HG02981 (cell line): Measurements from ENCODE around the gene CADM1.

ENCODE experiments used
- ATAC-seq: cut with Tn5 transposase; IDR thresholded peaks from one replicate; pipeline ENCODE4 v1.9.1; 2021; ENCODE audit warnings: mild to moderate bottlenecking, moderate library complexity; ENCODE audit not compliant: unreplicated experiment

CADM1 gene

DNA sequence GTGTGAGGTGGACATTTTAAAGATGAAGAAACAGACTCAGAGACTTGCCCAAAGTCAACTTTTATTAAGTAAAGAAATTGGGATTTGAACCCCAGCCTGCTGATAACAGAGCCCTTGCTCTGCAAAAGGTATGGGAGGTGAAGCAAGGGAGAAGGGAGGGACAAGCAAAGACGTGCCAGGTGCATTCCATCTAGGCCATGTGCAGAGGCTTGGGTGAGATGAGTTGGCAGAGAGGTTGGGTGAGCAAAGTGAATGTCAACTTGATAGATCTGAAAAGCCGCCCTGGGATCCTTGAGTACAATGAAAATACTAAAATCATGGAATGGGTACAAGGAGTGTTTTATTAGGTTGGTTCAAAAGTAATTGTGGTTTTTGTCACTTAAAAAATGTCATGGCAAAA, 341.3 kb downstream of the CADM1 start:
- no peak for ATAC-seq

DNA sequence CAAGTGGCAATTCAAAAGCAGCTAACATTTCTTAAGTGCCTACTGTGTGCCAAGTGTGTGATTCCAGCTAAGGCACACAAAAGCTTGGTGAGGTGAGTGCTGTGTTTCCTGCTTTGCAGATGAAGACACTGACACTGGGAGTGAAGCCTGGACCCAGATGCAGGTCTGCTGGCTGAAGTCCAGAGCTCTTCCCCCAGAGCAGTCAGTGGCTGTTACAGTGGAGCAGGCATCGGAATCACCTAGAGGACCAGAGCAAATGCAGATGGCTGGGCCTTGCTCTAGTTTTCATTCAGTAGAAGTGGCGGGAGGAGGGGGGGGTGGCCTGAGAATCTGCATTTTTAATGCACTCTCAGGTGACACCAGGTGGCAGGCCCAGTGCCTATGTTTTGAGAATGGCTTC, 342.3 kb downstream of the CADM1 start:
- no peak for ATAC-seq

DNA sequence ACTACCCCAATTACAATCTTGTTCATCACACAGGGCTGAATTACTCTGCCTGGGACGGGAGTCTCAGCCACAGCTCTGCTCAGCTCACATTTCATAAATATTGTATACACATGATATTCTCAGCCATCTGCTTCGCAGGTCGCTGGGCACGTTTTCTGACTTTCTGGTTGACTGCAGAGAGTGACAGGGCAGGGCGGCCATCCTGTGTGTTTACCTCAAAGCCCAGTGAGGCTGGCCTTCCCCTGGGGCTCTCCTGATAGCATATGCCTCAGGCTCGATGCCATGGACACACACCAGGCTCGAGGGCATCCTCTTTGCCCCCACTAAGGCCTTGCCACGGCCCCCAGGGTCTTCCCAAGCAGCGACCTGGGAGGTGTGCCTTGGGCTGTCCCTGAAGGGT, 345.0 kb downstream of the CADM1 start:
- ATAC-seq, result no peak

DNA sequence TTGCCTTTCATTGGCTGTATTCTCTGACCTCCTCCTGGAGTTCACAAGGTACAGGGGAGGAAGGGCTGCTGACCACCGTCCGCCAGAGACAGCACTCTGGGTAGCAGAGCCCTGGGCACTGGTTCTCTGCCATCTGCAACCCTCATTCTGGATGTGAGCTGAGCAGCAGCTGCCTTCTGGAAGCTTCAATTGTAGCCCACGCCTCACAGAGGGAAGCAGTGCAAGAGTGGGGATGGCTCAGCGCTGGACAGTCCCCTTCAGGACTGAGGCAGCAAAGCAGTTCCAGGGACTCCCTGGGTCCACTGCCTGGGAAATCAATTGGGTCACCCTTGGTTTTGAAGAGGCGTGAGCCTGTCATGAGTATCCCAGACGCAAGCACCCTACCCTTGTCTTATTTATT, 346.2 kb downstream of the CADM1 start:
- no peak for ATAC-seq

DNA sequence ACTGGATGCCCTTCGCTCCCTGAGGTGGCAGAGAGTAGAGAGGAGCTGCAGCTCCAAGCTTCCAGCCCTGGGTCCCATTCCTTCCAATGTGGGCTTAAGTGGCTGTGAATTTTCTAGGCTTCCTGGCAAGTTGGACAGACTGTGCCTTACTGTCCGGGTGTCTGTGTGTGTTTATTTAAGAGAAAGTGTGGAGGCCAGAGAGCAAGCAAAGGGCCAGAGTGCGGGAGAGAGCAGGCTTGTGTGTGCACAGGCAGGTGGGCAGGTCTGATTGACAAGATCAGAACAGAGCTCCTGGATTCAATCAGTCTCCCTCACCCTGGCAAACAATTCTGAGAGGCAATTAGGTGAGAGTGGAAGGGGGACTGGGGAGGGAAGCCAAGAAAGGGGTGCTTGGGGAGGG, 347.0 kb downstream of the CADM1 start:
- no peak for ATAC-seq

DNA sequence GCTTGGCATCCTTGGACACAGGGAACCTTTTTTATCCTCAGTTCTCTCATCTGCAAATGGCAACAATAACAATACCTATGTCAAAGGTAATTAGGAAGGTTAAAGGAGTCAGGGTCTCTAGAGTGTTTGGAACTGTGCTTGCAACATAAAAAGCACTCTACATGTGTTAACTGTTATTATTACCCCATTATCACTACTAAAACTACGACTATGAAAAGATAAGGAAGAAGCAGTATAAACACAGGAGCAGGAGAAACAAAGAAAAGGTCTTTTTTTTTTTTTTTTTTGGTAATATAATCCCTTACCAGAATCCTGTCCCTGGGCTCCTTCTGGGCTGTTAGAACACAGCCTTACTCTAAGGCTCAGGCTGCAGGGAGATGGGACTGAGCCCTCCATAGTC, 348.2 kb downstream of the CADM1 start:
- ATAC-seq, result no peak

DNA sequence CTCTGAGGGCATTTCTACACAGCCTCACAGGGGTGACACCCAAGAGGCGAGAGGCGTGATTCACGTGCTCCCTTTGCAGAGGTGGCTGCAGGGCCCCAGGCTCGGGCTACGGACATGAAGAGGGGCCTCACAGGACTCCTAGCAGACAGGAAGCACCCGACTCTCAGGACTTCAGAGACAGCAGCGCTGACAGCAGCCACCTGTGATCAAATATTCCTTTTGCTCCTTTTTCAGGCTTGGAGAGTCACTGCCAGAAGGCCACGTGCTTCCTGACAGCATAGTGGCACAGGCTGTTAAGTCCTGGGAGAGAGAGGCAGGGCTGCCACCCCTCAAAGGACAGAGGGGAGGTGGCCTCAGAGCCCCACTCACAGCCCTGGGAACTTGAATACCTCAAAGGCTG, 348.9 kb downstream of the CADM1 start:
- no peak for ATAC-seq

DNA sequence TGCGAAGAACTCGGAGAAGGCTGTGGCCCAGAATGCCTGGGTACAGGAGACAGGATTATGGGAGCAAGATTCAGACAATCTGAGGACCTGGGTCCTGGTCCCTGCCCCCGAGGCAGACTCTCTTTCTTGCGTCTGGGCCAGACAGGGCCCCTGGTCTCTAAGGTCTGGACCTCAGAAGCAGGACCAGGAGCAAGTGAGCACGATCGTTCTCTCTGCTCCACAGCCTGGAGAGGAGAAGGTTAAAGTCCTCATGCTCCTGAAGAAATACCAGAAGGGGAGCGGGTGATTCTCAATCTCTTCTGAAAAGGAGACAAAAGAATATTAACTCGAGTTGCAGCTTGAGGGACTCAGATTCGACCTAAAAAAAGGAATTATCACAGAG, 349.9 kb downstream of the CADM1 start:
- no peak for ATAC-seq

DNA sequence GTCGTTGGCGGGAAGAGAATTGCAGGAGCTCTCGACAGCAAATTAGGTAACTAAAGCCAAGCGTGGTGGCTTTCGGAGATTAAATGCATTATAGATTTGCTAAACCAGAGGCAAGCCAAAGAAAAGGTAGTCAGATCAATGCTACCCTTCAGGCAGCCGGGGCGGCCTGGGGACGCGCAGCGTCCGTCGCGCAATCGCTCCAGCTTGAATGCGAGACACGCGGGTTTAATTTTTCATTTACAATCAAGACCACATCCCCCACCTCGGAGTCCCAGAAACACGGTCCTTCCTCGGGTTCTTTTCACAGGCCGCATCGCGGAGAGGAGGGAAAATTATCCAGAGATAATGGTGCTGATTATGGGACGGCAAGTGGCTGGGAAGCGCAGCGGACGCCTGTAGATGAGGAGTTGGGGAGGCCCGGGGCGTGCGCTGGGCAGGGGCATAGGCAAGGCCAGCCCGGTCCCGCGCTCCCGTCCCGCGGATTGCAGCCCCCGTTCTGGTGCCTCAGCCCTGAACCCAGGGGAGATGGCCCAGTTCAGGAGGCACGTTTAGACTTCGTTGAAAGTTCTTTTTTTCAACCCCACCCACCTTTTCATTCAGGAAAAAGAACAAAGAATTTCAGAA, 350.4 kb downstream of the CADM1 start:
- no peak for ATAC-seq

DNA sequence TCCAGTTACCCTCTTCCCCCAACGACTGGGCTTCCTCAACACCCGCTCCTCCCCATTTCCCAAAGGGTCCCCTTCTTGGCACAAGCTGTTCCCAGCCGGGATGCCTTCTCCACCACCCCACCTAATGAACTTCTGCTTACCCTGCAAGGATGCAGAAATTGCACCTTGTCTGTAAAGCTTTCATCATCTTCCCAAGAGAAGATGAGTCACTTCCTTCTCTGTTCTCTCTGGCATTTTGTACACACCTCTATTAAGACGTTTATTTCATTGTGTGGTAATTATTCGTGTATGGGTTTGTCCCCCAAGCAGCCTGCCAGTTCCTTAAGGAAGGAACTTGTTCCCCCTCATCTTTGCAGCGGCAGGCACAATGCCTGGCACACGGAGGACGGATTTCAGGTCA, 351.1 kb downstream of the CADM1 start:
- no peak for ATAC-seq

DNA sequence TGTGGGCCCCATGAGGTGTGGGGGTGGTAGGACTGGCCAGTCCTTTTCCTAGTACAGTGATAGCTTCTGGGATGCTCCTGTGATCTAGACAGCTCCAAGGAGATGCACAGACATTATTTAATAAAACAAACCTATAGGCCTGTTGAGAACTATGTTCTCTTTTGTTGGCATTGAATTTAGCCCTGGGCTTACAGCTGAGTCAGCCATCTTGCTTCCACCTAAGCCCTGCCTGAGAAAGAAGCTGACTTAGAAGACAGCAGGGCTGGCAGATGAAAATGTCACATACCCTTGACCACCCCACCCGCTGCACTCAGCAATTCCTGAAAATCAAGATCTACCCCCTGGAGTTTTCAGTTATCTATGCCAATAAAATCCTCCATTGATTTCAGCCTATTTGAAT, 353.2 kb downstream of the CADM1 start:
- ATAC-seq, result no peak

DNA sequence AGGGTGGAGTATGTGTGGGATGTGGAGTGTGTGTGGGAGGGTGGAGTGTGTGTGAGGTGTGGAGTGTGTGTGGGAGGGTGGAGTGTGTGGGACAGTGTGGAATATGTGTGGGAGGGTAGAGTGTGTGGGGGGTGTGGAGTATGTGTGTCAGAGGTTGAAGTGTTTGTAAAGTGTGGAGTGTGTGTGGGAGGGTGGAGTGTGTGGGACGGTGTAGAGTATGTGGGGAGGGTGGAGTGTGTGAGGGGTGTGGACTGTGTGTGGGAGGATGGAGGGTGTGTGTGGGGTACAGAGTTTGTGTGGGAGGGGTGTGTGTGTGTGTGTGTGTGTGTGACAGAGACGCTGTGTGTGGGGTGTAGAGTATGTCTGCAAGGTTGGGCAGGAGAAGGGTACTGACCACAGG, 355.5 kb downstream of the CADM1 start:
- ATAC-seq, result no peak

DNA sequence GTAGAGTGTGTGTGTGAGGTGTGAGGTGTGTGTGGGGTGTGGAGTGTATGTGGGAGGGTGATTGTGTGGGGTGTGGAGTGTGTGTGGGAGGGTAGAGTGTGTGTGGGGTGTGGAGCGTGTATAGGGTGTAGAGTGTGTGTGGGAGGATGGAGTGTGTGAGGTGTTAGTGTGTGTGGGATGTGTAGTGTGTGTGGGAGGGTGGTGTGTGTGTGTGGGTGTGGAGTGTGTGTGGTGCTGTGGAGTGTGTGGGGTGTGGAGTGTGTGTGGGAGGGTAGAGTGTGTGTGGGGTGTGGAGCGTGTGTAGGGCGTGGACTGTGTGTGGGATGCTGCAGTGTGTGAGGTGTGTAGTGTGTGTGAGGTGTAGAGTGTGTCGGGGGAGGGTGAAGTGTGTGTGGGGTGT, 356.1 kb downstream of the CADM1 start:
- ATAC-seq, result no peak

DNA sequence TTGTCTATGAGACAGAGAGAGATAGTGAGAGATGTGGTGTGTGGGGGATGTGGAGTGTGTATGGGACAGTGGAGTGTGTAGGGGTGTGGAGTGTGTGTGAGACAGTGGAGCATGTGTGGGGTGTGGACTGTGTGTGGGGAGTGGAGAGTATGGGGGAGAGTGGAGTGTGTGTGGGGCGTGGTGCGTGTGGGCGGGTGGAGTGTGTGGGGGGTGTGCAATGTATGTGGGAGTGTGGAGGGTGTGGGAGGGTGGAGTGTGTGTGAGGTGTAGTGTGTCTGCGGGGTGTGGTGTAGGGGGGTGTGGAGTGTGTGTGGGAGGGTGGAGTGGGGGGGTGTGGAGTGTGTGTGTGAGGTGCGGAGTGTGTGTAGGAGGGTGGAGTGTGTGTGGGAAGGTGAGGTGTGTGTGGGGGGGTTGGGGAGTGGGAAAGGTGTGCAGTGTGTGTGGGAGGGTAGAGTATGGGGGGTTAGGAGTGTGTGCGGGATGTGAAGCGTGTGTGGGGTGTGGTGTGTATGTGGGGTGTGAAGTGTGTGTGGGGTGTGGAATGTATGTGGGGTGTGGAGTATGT, 356.9 kb downstream of the CADM1 start:
- no peak for ATAC-seq

DNA sequence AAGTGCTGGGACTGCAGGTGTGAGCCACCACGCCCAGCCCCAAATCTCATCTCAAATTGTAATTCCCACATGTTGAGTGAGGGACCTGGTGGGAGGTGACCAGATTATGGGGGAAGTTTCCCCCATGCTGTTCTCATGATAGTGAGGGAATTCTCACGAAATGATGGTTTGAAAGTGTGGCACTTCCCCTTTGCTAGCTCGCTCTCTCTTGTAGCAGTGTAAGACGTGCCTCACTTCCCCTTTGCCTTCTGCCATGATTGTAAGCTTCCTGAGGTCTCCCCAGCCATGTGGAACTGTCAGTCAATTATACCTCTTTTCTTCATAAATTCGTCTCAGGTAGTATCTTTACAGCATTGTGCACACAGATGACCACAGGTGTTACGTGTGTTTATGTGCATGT, 357.8 kb downstream of the CADM1 start:
- ATAC-seq, result no peak

DNA sequence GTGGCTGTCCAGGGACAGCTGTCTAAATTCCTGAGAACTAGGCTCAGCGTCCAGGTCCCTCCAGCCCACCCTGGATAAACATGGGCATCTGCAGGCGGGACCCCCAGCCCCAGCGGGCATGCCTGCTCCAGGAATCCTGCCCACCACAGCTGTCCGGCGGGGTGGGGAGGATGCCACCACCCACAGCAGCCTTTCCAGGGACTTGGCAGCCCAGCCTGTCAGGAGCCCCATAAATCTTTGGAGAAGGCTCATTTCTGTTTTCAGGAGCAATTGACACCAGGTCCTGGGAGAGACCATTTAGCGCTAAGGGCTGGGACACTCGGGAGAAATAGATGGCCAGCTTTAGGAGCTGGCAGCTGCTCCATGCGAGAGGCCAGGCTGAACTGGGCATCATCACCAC, 358.9 kb downstream of the CADM1 start:
- no peak for ATAC-seq

DNA sequence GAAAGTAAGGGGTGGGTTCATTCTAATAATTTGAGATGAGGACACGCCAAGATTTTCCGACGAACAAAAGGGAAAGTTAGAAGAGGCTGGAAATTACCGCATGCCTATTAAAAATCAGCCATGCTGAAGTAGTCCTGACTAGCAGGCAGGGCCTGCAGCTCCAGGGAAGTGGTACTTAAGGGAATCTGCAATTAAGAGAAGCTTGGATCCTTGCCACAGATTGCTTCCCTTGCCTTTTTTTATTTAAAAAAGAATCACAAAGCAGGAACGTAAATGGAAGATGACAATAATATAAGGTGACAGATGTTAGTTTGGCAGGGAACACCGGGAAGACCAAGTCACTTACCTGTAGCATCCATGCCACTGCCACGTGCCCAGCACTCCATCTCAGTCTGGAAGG, 359.3 kb downstream of the CADM1 start:
- no peak for ATAC-seq

DNA sequence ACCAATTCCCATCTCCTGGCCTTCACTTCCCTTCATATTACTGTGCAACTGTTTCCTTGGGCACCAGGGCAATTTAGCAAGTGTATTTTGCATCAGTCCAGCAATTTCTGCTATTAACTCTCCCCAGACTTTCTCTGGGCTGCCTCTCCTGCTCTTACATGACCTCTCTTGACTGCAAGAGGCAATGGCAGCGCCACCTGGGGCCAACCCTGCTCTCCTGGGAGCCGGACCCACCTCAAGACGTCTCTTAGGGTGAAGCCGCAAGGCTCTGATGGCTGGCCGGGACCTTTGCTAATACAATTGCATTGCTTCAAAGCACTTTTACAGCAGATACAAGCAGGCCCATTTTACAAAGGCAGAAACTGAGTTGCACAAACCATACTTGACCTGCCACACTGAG, 360.2 kb downstream of the CADM1 start:
- ATAC-seq, result no peak

DNA sequence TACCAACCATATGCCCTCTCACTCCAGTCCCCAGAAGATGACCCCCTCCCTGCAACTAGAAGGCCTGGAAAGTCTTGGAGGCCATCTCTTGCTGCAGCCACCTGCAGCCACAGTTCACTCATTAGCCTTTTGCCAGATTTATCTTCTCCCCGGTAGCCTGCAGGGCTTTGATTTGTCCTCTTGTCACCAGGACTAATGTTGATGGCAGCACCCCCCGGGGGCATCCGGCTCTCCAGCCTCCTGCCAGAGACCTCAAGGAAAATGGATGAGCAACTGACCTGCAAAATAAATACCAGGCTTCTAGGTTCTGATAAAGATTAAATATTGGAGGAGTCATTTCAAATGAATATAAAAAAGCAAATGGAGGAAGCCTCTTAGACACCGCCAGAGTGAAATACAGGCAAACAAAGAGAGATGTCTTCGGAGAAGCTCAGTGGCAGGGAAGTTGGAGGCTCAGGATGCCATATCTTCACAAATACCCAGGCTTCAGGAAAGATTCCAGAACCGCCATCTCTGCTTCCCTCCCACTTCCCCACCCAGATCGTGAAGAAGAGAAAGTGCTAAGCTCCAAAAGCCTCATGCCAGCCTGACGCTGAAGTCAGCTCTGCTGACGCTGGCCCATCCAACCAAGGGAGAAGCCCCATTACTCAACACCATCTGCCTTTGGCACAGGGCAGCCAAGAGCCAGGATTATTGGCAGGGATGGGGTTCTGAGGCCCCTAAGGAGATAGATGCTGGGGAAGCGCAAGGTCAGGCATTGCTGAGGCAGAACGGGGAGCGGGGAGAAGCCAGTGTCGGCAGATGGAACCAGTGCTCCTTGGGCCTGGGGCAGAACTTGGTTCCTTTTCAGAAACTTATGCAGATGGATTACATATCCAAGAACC, 362.7 kb downstream of the CADM1 start:
- no peak for ATAC-seq

DNA sequence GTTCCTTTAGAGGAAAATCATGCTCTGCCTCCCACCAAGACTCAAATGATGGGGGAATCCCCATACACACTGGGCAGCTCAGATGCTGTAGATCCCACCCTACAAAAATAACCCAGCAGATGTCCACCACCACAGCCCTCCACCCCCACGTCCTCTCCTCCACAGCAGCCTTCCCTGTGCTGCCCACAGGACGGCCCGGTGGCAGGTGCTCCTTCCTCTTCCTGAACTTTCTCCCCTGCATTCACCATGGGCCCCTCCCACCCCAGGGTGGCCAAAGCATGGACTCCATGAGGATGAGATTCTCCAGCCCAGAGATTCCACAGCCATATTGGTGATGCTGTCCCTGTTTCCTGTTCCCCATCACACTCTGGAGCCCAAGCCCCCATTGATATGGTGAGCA, 368.3 kb downstream of the CADM1 start:
- no peak for ATAC-seq

DNA sequence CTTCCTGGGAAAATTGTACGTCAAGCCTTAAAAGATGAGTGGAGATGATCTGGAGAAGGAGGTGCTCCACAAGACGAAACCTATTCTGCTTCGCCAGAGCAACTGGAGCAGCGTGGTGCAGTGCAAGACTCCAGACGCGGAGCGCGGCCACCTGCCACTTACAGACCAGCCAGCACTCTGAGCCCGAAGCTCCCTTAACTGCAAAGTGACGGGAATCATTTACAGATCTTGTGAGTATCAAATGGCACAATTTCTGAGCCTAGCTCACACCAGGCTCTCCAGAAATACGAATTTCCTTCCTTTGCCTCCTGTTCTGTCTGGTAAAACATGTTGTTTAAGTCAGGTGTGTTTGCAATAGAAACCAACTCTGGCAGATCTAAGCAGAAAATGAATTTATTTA, 369.3 kb downstream of the CADM1 start:
- no peak for ATAC-seq

DNA sequence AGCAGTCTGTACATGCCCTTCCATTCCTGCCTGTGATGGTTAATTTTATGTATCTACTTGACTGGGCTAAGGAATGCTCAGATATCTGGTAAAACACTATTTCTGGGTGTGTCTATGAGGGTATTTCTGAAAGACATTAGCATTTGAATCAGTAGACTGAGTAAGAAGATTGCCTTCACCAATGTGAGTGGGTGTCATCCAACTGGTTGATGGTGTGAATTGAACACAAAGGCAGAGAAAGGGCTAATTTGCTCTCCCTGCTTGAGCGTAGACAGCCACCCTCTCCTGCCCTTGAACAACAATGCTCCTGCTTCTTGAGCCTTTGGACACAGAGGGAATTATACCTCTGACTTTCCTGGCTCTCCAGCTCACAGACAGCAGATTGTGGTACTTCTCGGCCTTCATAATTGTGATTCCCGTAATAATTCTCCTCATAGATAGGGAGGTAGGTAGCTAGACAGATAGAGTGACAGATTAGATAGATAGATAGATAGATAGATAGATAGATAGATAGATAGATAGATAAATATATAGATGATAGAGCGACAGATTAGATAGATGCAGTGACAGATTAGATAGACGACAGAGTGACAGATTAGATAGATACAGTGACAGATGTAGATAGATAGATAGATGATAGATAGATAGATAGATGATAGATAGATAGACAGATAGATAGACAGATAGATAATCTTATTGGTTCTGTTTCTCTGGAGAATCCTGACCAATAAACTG, 370.6 kb downstream of the CADM1 start:
- no peak for ATAC-seq
